Measurements from ENCODE around the gene MAX.
A peak's percentile ranks its signal among the peaks of the same experiment; 100 is the strongest.
"Not testable (repeated sequence)": the region's sequence is repeated elsewhere in the genome, so short reads cannot be mapped to it uniquely, and the experiment has no call there.

The MAX gene

DNA sequence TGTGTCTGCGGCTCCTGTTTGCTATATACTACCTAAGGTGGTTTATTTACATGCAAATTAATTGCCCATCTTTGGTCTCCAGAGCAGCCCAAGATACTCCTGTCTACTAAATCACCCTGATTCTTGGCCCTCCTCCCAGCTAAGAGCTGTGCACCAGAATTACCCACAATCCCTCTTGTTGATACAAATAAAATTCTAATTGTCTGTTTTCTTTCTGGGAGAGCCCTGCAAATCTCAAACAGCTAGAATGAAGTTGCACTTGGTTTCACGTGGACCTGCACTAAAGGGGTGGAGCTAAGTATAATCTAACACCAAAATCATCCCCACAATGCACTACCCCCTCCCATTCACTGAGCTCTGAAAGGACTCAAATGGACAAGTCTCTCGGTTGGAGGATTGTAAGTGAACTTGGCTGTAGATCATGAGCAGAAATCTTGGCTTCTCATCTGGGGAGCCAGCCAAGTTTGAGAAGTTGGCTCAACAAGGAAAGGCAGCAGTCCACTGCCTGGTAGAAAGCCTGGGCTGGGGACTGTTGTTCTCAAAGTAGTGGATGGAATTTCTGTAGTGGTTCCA lies 6.6 kb downstream of the MAX start:
- FAIRE-seq = peak; percentile 33

DNA sequence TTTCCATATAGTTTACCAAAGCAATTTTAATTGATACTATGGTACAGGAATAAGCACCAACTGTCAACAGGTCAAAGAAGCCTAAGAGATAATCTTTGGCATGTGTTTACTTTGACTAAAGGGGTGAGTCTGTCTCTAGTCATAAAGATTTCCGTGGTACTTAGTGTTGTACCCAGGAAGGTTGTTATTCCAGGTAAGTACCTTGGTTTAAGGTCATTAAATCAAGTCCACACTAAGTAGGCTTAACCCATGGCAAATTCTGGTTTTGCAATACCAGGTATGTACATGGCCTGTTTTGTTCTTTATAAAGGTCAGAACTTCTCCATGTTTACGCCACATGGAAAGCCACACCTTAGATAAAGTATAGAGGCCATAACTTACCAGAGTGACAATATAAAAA lies 10.0 kb downstream of the MAX start:
- DNase-seq (ENCODE audit: insufficient read length, low spot score) (no peak), FAIRE-seq (peak; percentile 45)
- no peak for TF ChIP-seq POLR2A (IDR thresholded peaks at IDR 0.05; ENCODE audit: low read depth, low read length)

More for the DNA sequence above, 6.6 kb downstream of the MAX start:
- TF ChIP-seq POLR2A (IDR thresholded peaks at IDR 0.05; ENCODE audit: low read depth, low read length) = no peak
- DNase-seq (ENCODE audit: insufficient read length, low spot score) = no peak

DNA sequence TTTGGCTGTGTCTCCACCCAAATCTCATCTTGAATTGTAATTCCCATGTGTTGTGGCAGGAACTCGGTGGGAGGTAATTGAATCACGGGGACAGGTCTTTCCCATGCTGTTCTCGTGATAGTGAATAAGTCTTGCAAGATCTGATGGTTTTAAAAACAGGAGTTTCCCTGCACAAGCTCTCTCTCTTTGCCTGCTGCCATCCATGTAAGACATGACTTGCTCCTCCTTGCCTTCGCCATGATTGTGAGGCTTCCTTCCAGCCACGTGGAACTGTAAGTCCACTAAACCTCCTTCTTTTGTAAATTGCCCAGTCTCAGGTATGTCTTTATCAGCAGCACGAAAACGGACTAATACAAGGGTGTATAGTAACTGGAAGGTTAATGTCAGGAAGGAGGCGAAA lies 14.5 kb downstream of the MAX start:
- not testable (repeated sequence) for FAIRE-seq; DNase-seq (ENCODE audit: insufficient read length, low spot score)

DNA sequence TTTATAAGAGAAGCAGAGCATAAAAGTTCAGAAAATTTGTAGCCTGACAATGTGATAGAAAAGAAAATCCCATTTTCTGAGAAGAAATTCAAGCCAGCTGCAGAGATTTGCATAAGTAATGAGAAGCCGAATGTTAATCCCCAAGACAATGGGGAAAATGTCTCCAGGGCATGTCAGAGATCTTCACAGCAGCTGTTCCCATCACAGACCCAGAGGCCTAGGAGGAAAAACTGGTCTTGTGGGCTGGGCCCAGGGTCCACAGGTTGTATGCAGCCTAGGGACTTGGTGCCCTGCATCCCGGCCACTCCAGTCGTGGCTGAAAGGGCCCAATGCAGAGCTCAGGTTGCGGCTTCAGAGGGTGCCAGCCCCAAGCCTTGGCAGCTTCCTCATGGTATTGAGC lies 15.6 kb downstream of the MAX start:
- not testable (repeated sequence) for FAIRE-seq; DNase-seq (ENCODE audit: insufficient read length, low spot score)

DNA sequence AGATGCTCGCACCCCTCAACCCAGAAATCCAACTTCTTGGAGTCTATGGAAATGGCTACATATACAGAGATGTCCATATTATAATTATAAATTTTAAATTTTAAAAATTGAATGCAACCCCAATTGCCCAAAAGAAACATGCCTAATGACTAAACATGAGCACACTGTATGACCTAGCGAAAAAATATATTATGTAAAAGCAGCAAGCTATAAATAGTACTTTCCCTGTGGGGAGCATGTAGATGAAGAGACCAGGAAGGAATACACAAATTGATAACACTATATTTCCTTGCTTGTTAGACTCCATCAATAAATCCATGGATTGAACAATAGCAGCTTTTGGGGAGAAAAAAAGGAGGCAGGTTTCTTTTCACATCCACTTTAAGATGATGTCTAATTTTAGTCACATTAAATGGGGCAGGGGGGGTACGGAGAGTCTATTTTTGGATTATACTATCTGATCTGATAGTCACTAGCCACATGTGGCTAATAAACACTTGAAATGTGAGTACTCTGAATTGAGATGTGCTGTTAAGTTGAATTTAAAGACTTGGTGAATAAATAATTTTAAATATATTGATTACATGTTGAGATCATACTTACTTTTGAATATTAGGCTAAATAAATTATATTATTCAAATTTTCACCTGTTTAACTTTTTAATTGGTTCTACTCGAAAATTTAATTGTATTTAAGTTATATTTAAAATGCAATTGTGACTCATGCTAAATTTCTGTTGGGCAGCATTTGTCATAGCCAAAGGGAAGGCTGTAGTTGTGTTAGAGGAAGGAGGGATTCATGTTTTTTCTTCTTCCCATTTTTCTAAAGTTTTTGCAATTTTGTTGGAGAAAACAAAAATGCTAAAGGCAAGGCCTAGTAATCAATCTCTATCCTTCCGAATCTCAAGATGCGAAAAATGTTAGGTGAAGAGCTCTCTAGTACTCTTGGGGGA lies 17.5 kb downstream of the MAX start:
- DNase-seq (ENCODE audit: insufficient read length, low spot score) (no peak), FAIRE-seq (no peak)
- no peak for TF ChIP-seq POLR2A (IDR thresholded peaks at IDR 0.05; ENCODE audit: low read depth, low read length)

DNA sequence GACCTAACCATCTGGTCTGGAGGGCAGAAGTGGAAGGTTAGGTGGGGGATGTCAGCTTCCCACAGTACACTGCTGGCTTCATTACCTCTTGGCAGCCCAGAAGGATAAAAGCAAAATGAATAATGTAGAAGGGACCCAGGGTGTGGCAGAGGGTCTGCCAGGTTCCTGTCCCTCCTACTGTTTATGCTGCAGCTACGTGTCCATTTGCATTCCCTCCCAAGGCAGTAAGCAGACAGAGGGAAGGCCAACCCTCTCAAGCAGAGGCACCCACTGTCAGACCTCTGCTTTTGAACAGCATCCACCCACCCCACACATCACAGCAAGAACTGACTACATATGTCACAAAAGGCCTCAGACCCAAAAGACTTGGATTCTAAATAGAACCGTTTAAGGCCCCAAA lies 19.4 kb downstream of the MAX start:
- TF ChIP-seq POLR2A (IDR thresholded peaks at IDR 0.05; ENCODE audit: low read depth, low read length) = no peak
- FAIRE-seq = no peak
- DNase-seq (ENCODE audit: insufficient read length, low spot score) = no peak

DNA sequence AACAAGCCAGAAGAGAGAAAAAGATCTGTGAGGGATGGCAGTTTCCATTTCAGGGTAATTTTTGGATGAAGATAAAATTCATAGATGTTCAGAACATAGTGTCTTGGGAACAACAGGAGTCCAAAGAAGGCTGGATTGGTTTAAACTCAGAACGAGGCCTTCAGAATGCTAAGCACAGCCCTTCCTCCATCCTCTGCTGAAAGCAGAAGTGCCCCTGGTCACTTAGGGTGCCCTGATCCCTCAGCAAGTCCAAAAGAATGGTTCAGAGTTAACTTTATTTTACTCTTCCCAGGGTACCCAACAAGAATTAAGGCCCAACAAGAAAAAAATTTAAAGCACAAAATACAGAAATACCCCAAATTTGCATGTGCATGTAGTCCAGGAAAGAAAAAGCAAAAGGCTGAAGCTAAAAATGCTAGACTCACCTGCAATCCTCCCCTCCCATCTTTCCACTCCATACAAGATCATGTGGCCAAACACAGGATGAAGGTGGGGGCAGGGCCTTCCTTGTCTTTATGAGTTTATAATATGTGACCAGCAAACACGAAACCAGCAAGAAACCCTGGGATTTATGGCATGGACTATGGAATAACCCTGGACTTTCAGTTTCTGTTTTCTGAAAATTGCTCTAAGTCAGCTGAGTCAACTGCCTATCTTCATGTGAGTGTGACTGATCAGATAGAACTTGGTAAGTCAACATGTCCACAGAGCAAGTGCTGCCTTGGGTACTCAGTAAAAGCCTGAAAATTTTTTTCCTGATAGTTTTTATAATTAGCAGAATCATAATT lies 21.2 kb downstream of the MAX start:
- FAIRE-seq (no peak), DNase-seq (ENCODE audit: insufficient read length, low spot score) (no peak)
- TF ChIP-seq POLR2A (IDR thresholded peaks at IDR 0.05; ENCODE audit: low read depth, low read length) = no peak

DNA sequence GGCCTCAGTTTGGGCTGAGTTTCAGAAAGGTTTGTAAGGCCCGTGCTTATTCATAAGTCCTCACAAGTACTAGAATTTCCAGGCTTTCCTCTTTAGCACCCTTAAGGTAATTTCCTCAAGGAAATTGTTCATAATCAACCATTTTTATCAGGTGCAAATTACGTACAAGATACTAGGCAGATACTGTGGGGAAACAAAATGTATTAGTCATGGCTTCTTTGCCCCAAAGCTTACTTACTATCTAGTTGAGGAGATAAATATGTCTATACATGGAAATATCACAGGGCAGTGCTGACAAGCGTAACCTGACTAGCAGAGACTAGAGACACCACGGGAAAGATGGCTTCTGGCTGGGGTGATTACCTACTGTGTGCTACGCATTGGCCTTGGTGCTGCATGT lies 22.5 kb downstream of the MAX start:
- FAIRE-seq = no peak
- no peak for DNase-seq (ENCODE audit: insufficient read length, low spot score)

DNA sequence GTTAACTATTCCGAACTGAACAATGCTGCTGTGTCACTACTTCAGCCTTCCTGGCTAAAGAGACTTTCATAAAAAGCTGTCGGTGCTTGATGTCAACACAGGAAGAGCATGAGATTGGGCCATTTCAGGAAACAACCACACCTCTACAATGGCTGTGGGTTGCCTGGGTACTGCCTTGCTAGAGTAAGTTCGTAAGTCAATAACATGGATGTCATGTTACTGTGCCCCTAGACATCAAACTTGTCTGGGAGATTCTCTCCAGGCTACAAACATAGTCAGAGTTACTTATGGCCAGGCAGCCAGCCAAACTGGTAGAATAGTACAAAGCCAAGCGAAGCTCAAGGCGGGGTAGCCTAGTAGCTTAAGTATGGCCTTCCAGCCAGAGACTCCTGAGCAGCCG lies 23.1 kb downstream of the MAX start:
- no peak for TF ChIP-seq POLR2A (IDR thresholded peaks at IDR 0.05; ENCODE audit: low read depth, low read length)
- FAIRE-seq (no peak), DNase-seq (ENCODE audit: insufficient read length, low spot score) (no peak)

More for the DNA sequence above, 22.5 kb downstream of the MAX start:
- TF ChIP-seq POLR2A (IDR thresholded peaks at IDR 0.05; ENCODE audit: low read depth, low read length) = no peak

DNA sequence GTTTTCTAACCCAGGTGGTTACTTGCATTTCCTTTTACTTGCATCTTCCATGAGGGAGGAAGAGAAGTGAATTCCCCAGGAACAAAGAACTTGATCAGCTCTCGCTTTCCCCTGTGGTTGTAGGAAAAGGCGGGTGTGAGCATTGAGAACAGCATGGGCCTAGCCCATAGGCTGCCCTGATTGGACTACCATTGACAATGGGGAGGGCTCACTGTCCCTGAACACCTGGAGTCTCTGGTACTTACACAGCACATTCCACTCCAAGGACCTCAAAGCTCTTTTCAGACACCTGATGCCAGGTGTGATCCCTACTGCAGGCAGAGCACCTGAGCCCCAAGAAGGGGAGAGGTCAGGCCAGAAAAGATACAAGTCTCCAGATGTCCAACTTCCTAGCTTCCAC lies 25.0 kb downstream of the MAX start:
- no peak for TF ChIP-seq POLR2A (IDR thresholded peaks at IDR 0.05; ENCODE audit: low read depth, low read length)
- FAIRE-seq (no peak), DNase-seq (ENCODE audit: insufficient read length, low spot score) (no peak)

DNA sequence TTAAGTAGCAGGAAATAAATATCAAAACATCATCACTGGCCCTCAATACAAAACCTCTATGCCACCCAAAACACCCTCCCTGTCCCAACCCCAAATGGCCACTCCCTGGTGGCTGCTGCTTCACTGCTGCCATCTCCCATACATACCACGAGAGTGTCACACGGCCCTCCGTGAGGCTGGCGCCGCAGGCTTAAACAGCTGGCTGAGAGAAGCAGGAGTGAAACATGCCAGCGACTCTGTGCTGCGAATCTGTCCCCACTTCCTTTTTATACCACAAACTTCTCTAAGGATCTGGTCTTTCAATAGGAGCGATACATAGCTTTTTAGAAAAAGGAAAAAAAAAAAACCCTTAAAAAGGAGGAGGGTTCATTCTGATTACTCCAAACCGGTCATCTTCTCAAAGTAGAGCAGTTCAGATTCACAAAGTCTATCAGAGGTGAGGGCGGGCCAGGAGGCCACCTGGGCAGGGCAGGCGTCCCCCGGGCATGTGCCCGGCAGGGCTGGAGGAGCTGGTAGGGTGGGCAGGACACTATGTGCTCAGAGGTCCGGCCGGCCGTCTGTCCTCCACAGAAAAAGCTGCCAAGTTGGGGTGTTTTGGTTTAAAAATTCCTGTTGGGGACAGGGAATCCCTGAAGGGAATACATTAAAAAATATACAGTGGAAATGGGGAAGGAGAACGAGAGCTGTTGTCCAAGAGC lies 26.5 kb downstream of the MAX start:
- DNase-seq (ENCODE audit: insufficient read length, low spot score) (no peak), FAIRE-seq (no peak)
- no peak for TF ChIP-seq POLR2A (IDR thresholded peaks at IDR 0.05; ENCODE audit: low read depth, low read length)

DNA sequence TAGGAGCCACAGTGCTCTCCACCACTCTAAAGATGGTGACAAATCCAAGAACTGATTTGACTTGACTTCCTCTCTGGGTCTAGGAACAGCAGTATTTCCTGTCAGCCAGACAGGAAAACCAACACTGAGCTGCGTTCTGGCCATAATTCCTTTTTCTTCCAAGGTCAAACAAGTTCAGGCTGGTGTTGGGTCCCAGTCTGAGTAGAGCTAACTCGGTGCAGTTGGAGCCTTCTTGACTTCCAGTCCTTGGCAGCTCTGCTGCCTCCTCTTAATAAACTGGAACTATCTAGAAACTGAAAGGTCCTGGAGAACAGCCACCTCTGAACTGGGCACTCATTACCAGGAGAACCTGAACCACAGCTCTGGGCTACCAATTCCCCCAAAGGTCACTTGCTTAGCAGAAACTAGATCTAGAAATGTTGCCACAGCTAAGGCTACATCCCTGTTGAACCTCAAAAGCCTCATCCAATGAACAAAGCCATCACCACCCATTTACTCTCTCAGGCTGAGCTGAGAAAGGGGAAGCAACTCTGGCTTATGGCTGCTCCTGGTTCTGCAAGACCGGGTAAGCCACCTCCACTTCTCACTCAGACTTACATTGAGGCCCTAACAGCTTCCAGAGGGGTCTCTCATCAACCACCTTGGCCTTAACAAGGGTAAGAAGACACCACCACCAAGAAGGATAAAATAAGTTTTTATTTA lies 27.7 kb downstream of the MAX start:
- no peak for TF ChIP-seq POLR2A (IDR thresholded peaks at IDR 0.05; ENCODE audit: low read depth, low read length)
- DNase-seq (ENCODE audit: insufficient read length, low spot score) = no peak
- no peak for FAIRE-seq

DNA sequence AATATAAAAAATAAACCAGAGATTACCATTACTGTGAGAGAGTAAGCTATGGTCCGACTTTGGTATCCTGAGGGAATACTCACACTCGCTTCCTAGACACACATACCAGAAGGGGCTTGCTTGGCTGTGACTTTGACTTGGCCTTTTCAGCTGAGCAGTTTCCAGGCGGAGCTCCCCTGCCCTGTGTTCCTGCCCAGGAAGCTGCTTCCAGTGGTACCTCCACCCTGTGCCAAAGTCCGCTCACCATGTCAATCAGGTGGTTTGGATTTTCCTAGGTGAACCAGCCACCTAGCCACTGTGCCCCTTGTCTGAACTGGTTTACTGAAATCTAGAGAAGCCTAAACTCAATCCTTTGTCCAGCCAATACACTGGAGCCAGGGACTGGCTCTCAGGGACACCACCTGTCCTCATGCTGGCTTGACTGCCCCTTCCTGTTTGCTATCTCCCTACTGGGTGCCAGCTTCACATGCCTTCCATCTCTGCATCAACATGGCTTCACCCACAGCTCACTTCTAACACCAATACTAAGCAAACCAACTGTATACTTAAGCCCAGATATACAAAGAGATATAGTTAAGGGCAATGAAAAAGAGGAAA lies 28.6 kb downstream of the MAX start:
- TF ChIP-seq POLR2A (IDR thresholded peaks at IDR 0.05; ENCODE audit: low read depth, low read length) = no peak
- FAIRE-seq (no peak), DNase-seq (ENCODE audit: insufficient read length, low spot score) (no peak)

Data from H54 (cell line).